LNCAP (cell line): ENCODE data around the gene ECT2.

ENCODE experiments used
- CTCF ChIP-seq: fragments of 450-650 bp; IDR thresholded peaks from 2 replicates; pipeline ENCODE4 v1.5.1; 2017; ENCODE audit warnings: mild to moderate bottlenecking

ECT2 gene

DNA sequence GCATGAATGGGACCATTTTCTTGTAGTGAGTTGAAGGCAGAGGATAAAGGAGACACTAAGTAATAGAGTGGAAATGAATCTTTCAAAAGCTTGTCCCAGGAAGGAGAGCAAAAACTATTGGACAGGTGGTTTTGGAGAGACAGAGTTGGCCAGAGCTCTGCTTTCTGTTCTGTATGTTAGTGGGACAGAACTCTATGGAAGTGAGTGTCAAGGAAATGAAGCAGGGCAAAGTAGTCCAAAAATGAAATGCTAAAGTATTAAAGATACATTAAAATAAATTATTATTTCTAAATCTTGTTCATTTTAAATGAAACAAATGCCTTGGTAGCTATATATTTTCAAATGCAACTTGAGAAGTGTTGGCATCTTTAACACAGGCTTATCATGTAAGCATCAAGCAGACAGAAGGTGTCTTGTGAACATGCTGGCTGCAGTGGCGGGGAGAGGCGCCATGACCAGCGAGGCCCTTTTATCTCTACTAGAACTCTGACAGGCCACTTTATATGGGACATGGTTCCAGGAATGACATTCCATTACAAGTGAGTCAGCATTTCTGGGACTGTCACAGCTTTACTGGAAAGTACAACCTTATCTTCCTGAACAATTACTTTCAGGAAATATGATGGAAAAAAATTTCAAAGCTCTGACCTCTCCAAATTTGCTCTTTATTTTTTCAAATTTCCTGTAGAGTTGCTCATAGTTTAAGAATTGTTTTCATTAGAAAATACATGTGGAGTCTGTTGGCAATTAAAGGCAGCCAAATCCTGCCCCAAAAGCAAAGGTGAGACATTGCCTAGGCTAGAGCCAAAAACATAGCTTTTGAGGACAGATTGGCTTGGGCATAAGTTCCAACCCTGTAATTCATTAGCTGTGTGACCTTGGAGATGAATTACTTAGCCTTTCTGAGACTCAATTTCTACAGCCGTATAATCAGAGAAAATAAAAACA is 106.5 kb downstream of the ECT2 start:
- TF ChIP-seq CTCF, result no peak

DNA sequence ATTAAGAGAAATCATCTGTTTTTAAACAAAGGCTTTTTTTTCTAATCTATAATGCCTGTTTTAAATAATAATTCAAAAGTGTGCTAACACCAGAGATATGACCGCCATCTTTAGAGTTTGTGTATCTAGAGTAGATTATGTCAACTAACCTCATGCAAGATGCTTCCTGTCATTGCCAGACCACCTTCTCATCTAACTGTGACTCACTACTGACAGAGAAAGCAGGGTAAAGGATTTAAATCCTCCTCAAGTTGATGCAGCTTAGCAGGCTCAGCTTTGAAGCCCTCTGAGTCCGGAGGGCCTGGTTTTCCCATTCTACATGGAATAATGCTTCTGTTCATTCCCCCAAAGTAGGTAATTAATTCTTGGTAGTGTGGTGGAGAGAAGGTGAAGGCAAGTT is 108.5 kb downstream of the ECT2 start:
- no peak for TF ChIP-seq CTCF

DNA sequence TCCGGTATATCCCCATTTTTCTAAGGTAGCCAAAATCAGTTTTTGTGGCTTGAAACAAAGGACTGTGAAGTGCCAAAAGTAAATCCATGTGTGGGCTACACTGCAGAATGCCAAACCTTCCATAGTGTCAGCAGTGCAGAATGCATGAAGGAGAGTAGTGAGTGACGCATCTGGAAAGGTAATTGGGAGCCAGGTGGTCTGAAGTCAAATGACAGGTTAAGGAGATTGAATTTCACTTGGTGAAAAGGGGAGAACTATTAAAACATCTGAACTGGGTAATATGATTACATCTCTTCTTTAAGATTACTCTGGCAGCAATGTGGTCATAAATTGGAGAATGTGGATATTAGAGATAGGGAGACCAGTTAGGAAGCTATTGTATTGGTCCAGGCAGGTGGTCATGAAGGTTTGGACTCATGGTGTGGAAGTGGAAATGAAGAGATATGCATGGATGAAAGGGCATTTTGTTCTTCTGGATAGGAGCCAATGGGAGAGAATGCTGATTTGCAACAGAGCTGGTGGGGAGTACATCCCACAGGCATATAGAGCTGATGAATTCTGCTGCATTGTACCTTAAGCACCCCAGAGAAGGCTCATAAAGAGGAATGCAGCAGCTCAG is 118.2 kb downstream of the ECT2 start:
- TF ChIP-seq CTCF, result no peak

DNA sequence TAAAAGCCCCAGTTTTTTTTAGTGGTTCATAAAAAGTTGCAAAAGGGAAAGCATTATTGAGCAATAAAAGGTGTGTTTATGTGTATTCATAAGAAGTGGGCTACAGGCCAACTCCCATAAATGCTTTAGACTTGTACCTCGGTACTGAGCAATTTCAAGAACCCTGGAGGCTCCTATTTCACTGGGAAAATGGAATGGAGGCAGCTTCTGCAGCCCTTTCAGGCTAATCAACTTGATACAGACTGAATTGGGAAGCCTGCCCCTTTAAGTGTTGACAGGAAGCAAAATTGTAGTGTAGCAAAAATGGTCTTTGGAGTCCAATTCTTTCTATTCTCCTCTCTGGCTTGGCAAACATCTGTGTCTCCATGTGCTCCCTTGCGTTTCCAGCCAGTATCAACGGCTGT is 118.8 kb downstream of the ECT2 start:
- no peak for TF ChIP-seq CTCF

DNA sequence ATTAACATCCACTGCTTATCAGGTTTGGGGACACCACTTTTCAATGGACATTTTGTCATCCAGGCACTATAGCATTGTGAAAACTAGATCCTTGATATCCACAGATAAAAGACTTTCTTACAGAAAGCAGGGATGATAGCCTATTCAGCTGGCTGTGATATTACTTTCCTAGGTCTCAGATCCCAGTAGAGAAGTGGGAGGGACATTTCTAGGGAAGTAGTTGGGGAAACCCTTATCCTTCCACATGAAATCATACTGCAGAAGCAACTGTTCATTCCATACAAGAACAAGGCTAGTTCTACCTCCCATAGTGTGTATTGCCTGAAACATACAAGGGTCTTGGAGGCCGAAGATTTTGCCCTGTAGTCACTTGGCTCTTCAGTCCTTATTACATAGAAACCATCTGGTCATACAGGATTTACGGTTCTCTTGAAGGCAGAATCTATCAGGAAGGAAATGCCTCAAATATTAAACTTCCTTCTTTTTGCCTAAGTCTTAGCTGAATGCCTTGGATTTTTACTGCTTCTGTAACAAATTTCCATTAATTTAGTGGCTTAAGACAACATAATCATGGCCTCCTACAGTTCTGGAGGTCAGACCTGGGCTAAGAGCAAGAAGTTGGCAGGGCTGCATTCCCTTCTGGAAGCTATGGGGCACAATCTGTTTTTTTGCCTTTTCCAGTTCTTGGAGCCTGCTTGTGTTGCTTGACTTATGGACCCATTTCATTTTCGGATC is 119.4 kb downstream of the ECT2 start:
- no peak for TF ChIP-seq CTCF
